ENCODE measurements around the gene PGM2. TPM values are rescaled to one million over a fixed set of nuclear protein-coding genes. Genes with fewer than 3 reads are reported as not detected.

Gene PGM2
- polyA plus RNA-seq (2012; rRNA removed): 12.7 and 15.8 TPM in 2 replicates
- 15.6 and 17.8 TPM in 2 replicates for polyA plus RNA-seq (2012; cell fraction: cytosol; rRNA removed)
- 12.4 and 19.0 TPM in 2 replicates for polyA plus RNA-seq (2012; cell fraction: nucleus; rRNA removed)

DNA sequence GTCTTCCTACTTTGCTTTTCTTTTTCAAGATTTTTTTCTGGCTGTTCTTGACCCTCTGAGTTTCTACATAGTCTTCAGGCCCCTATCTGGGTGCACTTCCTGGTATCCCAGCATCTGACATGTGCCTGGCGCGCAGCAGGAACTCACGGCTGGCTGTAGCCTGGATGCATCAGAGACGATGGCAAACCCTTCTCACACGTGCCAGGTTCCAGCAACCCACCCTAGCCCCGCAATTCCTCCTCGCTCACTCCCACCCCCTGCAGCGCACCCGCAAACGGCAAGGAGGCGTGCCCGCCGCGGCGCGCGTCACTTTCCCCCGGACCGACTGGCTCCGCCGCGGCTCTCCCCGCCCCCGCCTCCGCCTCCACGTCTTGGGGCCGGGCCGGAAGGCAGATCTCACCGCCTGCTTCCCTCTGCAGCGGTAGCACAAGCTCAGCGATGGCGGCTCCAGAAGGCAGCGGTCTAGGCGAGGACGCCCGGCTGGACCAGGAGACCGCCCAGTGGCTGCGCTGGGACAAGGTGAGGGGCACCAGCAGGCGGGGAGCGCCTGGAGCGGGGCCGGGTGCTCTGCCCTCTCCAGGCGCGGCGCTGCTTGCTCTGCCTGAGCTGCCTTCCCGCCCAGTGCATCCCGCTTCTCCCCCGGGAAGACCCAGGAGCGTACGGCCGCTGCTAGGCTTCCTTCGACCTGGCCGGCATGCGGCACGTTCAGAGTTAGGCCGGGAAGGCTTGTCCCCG, at the start of gene PGM2:
PGM2 (plus strand) TSS at position 392 of the 735 bp plus-strand sequence; CDS start at position 439, 47 bp downstream.
- H4K20me1 ChIP-seq (ENCODE audit: insufficient read depth): no peaks in the 10 kb centered on the region
- ChIA-PET CTCF (interaction anchor here (0.6 to 1.8 kb wide), 12 partner anchors 10 to 292 kb away, joined by 3 to 8 read pairs (median 4); no protein-coding TSS in a partner anchor), POLR2A (interaction anchor here (0.7 to 0.8 kb wide), 3 partner anchors 24 to 211 kb away, joined by 3 read pairs; no protein-coding TSS in a partner anchor)
- H3K79me2 ChIP-seq (ENCODE audit: insufficient read depth): peaks cover 19% of the 10 kb centered on the region; the same call in 1 of the 2 replicates
- H3K27ac ChIP-seq (ENCODE audit: low read depth in 2 of 2, low read length in 1 of 2): peak within 1 kb of the TSS; percentile 46 to 63
- peak within 1 kb of the TSS; percentile 77 for H3K9ac ChIP-seq
- no peaks in the 10 kb centered on the region for H3F3A ChIP-seq (replicated peaks; ENCODE audit: insufficient read depth)
- peaks cover 5 to 14% of the 10 kb centered on the region in 2 experiments; a peak in 3 of 4 replicates for H3K4me1 ChIP-seq (ENCODE audit: control insufficient read depth in 1 of 2, insufficient read depth in 2 of 2, low read depth in 1 of 2, low read length in 1 of 2)
- H3K4me2 ChIP-seq: peak within 1 kb of the TSS; percentile 73
- peak within 1 kb of the TSS; percentile 67 to 95 for H3K4me3 ChIP-seq (ENCODE audit: low read depth in 2 of 2, low read length in 1 of 2)
- H3K36me3 ChIP-seq (replicated peaks in 1 of 2; ENCODE audit: control insufficient read depth in 1 of 2, insufficient read depth in 2 of 2, low read length in 1 of 2): peaks cover 8 to 11% of the 10 kb centered on the region in 2 experiments
- DNase-seq: peak; percentile 91
- no peaks in the 10 kb centered on the region for H3K9me3 ChIP-seq
- peak within 1 kb of the TSS; percentile 89 for H2AFZ ChIP-seq (ENCODE audit: low read depth)
- no peaks in the 10 kb centered on the region for H3K9me2 ChIP-seq
- 0% methylated on average over 7 of the region's 57 CpGs for WGBS (ENCODE audit: low lambda C conversion rate)
- no peaks in the 10 kb centered on the region for H3K27me3 ChIP-seq (ENCODE audit: insufficient read depth)
- peak; percentile 72 for TF ChIP-seq TAF1 (IDR thresholded peaks at IDR 0.05; ENCODE audit: borderline replicate concordance, low read depth, low read length)
- TF ChIP-seq FOXM1 (IDR thresholded peaks at IDR 0.05; ENCODE audit: low read depth): no peak
- TF ChIP-seq MXI1 (IDR thresholded peaks at IDR 0.05; ENCODE audit: low read depth, low read length): peak; percentile 97
- no peak for TF ChIP-seq RXRA (IDR thresholded peaks at IDR 0.05; ENCODE audit: borderline replicate concordance, low read depth)
- TF ChIP-seq SIN3A (IDR thresholded peaks at IDR 0.05; ENCODE audit: borderline replicate concordance, low read depth, low read length): peak; percentile 60; the same call in 1 of the 2 replicates
- TF ChIP-seq, protein P1, sequence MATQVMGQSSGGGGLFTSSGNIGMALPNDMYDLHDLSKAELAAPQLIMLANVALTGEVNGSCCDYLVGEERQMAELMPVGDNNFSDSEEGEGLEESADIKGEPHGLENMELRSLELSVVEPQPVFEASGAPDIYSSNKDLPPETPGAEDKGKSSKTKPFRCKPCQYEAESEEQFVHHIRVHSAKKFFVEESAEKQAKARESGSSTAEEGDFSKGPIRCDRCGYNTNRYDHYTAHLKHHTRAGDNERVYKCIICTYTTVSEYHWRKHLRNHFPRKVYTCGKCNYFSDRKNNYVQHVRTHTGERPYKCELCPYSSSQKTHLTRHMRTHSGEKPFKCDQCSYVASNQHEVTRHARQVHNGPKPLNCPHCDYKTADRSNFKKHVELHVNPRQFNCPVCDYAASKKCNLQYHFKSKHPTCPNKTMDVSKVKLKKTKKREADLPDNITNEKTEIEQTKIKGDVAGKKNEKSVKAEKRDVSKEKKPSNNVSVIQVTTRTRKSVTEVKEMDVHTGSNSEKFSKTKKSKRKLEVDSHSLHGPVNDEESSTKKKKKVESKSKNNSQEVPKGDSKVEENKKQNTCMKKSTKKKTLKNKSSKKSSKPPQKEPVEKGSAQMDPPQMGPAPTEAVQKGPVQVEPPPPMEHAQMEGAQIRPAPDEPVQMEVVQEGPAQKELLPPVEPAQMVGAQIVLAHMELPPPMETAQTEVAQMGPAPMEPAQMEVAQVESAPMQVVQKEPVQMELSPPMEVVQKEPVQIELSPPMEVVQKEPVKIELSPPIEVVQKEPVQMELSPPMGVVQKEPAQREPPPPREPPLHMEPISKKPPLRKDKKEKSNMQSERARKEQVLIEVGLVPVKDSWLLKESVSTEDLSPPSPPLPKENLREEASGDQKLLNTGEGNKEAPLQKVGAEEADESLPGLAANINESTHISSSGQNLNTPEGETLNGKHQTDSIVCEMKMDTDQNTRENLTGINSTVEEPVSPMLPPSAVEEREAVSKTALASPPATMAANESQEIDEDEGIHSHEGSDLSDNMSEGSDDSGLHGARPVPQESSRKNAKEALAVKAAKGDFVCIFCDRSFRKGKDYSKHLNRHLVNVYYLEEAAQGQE (IDR thresholded peaks at IDR 0.05; ENCODE audit: low read depth, low read length): no peak
- TF ChIP-seq, protein P2, sequence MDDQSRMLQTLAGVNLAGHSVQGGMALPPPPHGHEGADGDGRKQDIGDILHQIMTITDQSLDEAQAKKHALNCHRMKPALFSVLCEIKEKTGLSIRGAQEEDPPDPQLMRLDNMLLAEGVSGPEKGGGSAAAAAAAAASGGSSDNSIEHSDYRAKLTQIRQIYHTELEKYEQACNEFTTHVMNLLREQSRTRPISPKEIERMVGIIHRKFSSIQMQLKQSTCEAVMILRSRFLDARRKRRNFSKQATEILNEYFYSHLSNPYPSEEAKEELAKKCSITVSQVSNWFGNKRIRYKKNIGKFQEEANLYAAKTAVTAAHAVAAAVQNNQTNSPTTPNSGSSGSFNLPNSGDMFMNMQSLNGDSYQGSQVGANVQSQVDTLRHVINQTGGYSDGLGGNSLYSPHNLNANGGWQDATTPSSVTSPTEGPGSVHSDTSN (IDR thresholded peaks at IDR 0.05): no peak
- TF ChIP-seq YY1 (IDR thresholded peaks at IDR 0.05; ENCODE audit: low read depth): peak; percentile 82
- no peak for TF ChIP-seq EP300 (IDR thresholded peaks at IDR 0.05; ENCODE audit: borderline replicate concordance in 1 of 2, low read depth in 1 of 2, low read length in 1 of 2)
- TF ChIP-seq RCOR1 (IDR thresholded peaks at IDR 0.05; ENCODE audit: low read length): no peak
- TF ChIP-seq, protein P3, sequence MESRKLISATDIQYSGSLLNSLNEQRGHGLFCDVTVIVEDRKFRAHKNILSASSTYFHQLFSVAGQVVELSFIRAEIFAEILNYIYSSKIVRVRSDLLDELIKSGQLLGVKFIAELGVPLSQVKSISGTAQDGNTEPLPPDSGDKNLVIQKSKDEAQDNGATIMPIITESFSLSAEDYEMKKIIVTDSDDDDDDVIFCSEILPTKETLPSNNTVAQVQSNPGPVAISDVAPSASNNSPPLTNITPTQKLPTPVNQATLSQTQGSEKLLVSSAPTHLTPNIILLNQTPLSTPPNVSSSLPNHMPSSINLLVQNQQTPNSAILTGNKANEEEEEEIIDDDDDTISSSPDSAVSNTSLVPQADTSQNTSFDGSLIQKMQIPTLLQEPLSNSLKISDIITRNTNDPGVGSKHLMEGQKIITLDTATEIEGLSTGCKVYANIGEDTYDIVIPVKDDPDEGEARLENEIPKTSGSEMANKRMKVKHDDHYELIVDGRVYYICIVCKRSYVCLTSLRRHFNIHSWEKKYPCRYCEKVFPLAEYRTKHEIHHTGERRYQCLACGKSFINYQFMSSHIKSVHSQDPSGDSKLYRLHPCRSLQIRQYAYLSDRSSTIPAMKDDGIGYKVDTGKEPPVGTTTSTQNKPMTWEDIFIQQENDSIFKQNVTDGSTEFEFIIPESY (IDR thresholded peaks at IDR 0.05; ENCODE audit: borderline replicate concordance, low read depth): no peak
- TF ChIP-seq, protein P4, sequence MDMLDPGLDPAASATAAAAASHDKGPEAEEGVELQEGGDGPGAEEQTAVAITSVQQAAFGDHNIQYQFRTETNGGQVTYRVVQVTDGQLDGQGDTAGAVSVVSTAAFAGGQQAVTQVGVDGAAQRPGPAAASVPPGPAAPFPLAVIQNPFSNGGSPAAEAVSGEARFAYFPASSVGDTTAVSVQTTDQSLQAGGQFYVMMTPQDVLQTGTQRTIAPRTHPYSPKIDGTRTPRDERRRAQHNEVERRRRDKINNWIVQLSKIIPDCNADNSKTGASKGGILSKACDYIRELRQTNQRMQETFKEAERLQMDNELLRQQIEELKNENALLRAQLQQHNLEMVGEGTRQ (IDR thresholded peaks at IDR 0.05; ENCODE audit: borderline replicate concordance, low read depth, low read length): no peak
- TF ChIP-seq, protein P5, sequence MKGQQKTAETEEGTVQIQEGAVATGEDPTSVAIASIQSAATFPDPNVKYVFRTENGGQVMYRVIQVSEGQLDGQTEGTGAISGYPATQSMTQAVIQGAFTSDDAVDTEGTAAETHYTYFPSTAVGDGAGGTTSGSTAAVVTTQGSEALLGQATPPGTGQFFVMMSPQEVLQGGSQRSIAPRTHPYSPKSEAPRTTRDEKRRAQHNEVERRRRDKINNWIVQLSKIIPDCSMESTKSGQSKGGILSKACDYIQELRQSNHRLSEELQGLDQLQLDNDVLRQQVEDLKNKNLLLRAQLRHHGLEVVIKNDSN (IDR thresholded peaks at IDR 0.05; ENCODE audit: borderline replicate concordance, low read depth): no peak
- TF ChIP-seq SMC3 (IDR thresholded peaks at IDR 0.05; ENCODE audit: low read depth, low read length): no peak
- no peak for TF ChIP-seq EZH2phosphoT487 (IDR thresholded peaks at IDR 0.05; ENCODE audit: borderline replicate concordance, low read depth)
- TF ChIP-seq GATA2 (CRISPR knock-in tag; IDR thresholded peaks at IDR 0.05): no peak
- peak; percentile 56; the same call in 1 of the 2 replicates for TF ChIP-seq GABPA (IDR thresholded peaks at IDR 0.05; ENCODE audit: low read depth)
- TF ChIP-seq FOSL2 (IDR thresholded peaks at IDR 0.05; ENCODE audit: borderline replicate concordance, low read depth): no peak
- TF ChIP-seq, protein P6, sequence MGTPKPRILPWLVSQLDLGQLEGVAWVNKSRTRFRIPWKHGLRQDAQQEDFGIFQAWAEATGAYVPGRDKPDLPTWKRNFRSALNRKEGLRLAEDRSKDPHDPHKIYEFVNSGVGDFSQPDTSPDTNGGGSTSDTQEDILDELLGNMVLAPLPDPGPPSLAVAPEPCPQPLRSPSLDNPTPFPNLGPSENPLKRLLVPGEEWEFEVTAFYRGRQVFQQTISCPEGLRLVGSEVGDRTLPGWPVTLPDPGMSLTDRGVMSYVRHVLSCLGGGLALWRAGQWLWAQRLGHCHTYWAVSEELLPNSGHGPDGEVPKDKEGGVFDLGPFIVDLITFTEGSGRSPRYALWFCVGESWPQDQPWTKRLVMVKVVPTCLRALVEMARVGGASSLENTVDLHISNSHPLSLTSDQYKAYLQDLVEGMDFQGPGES (IDR thresholded peaks at IDR 0.05; ENCODE audit: low read depth, low read length): no peak
- TF ChIP-seq NFIC (IDR thresholded peaks at IDR 0.05; ENCODE audit: borderline replicate concordance): no peak
- TF ChIP-seq ELF1 (IDR thresholded peaks at IDR 0.05): peak; percentile 80
- no peak for TF ChIP-seq TEAD4 (IDR thresholded peaks at IDR 0.05; ENCODE audit: borderline replicate concordance, insufficient read depth)

Measured in SK-N-SH (cell line).